ENCODE results near the gene CCDC12.

The CCDC12 gene

GRCh38 chr3:46982546-46982945 is 6.0 kb upstream of the CCDC12 start:
- TF ChIP-seq CTCF (conservative IDR thresholded peaks at IDR 0.05) (no peak), ZFX (IDR thresholded peaks at IDR 0.05) (no peak)
- H3K27ac ChIP-seq: no peak overlapping the region; the same call in 1 of the 2 replicates

GRCh38 chr3:46981932-46982471 is 5.5 kb upstream of the CCDC12 start:
- peak overlapping the region; percentile 26 for H3K27ac ChIP-seq
- TF ChIP-seq CTCF (conservative IDR thresholded peaks at IDR 0.05): no peak
- no peak for TF ChIP-seq ZFX (IDR thresholded peaks at IDR 0.05)

- H3K27ac ChIP-seq: peak overlapping the region; percentile 88
- no peak for TF ChIP-seq CTCF (conservative IDR thresholded peaks at IDR 0.05)
- no peak; the same call in 1 of the 2 replicates for TF ChIP-seq ZFX (IDR thresholded peaks at IDR 0.05)
Measured at GRCh38 chr3:46979958-46980497, 3.5 kb upstream of the CCDC12 start.

- TF ChIP-seq ZFX (IDR thresholded peaks at IDR 0.05) (peak; percentile 63; the same call in 1 of the 2 replicates), CTCF (conservative IDR thresholded peaks at IDR 0.05) (no peak)
- H3K27ac ChIP-seq: peak within 1 kb of the TSS; percentile 88
Measured at GRCh38 chr3:46978985-46979944, 2.7 kb upstream of the CCDC12 start, which contains the start of gene NBEAL2. Gene NBEAL2 (plus strand): TSS chr3:46979666. CDS start chr3:46979862, 196 bp downstream.

- no peak for TF ChIP-seq CTCF (conservative IDR thresholded peaks at IDR 0.05)
- no peak for TF ChIP-seq ZFX (IDR thresholded peaks at IDR 0.05)
- H3K27ac ChIP-seq: peak overlapping the region; percentile 88
Measured at GRCh38 chr3:46978381-46978780, 1.8 kb upstream of the CCDC12 start.

- peak overlapping the region; percentile 88 for H3K27ac ChIP-seq
- TF ChIP-seq CTCF (conservative IDR thresholded peaks at IDR 0.05): no peak
- TF ChIP-seq ZFX (IDR thresholded peaks at IDR 0.05): no peak
Measured at GRCh38 chr3:46977811-46978195, 1.3 kb upstream of the CCDC12 start.
